HEK293 (cell line): Measurements from ENCODE around the gene EFCAB9.

Experiments
- YY1 ChIP-seq: fragments of 450-650 bp; formaldehyde crosslinking; IDR thresholded peaks from 2 replicates; pipeline ENCODE4 v1.5.1; 2018; ENCODE audit warnings: missing biosample characterization, missing genetic modification characterization
- ZNF138 ChIP-seq: fragments of 450-650 bp; formaldehyde crosslinking; IDR thresholded peaks from 2 replicates; pipeline ENCODE4 v1.5.1; 2016; ENCODE audit warnings: missing biosample characterization, missing genetic modification characterization, borderline replicate concordance
- ZNF140 ChIP-seq: fragments of 450-650 bp; formaldehyde crosslinking; IDR thresholded peaks from 2 replicates; pipeline ENCODE4 v1.5.1; 2016; ENCODE audit warnings: missing biosample characterization, missing genetic modification characterization
- ZNF146 ChIP-seq: fragments of 450-650 bp; formaldehyde crosslinking; IDR thresholded peaks from 2 replicates; pipeline ENCODE4 v1.5.1; 2016; ENCODE audit warnings: missing biosample characterization, missing genetic modification characterization
- ZNF324 ChIP-seq: fragments of 450-650 bp; formaldehyde crosslinking; IDR thresholded peaks from 2 replicates; pipeline ENCODE4 v1.5.1; 2016; ENCODE audit warnings: missing biosample characterization, missing genetic modification characterization
- TF ChIP-seq, protein P1 (sequence below): fragments of 450-650 bp; formaldehyde crosslinking; IDR thresholded peaks from 2 replicates; pipeline ENCODE4 v1.5.1; 2016; ENCODE audit warnings: missing biosample characterization, missing genetic modification characterization
- TF ChIP-seq, protein P2 (sequence below): sonication (generic); formaldehyde crosslinking; IDR thresholded peaks from 2 replicates; pipeline ENCODE4 v1.8.1; 2022; ENCODE audit warnings: mild to moderate bottlenecking, moderate library complexity, missing genetic modification reagents

DNA sequence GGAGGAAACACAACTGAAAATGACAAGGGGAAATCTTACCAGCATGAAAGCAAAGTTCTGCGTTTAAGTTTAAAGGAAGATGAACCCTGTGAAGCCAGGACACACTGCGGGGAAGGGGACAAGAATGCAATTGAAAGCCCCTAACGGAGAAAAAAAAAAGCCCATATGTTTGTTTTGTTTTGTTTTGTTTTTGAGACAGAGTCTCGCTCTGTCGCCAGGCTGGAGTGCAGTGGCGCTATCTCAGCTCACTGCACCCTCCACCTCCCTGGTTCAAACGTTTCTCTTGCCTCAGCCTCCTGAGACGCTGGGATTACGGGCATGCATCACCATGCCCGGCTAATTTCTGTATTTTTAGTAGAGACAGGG is 8.9 kb upstream of the EFCAB9 start:
- TF ChIP-seq, protein P1, sequence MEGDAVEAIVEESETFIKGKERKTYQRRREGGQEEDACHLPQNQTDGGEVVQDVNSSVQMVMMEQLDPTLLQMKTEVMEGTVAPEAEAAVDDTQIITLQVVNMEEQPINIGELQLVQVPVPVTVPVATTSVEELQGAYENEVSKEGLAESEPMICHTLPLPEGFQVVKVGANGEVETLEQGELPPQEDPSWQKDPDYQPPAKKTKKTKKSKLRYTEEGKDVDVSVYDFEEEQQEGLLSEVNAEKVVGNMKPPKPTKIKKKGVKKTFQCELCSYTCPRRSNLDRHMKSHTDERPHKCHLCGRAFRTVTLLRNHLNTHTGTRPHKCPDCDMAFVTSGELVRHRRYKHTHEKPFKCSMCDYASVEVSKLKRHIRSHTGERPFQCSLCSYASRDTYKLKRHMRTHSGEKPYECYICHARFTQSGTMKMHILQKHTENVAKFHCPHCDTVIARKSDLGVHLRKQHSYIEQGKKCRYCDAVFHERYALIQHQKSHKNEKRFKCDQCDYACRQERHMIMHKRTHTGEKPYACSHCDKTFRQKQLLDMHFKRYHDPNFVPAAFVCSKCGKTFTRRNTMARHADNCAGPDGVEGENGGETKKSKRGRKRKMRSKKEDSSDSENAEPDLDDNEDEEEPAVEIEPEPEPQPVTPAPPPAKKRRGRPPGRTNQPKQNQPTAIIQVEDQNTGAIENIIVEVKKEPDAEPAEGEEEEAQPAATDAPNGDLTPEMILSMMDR (tag by site-specific recombination) = no peak
- TF ChIP-seq, protein P2, sequence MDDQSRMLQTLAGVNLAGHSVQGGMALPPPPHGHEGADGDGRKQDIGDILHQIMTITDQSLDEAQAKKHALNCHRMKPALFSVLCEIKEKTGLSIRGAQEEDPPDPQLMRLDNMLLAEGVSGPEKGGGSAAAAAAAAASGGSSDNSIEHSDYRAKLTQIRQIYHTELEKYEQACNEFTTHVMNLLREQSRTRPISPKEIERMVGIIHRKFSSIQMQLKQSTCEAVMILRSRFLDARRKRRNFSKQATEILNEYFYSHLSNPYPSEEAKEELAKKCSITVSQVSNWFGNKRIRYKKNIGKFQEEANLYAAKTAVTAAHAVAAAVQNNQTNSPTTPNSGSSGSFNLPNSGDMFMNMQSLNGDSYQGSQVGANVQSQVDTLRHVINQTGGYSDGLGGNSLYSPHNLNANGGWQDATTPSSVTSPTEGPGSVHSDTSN (CRISPR knock-in tag) = no peak
- no peak for TF ChIP-seq ZNF146 (tag by site-specific recombination)
- TF ChIP-seq YY1 (tag by site-specific recombination) = no peak
- no peak for TF ChIP-seq ZNF140 (tag by site-specific recombination)
- no peak for TF ChIP-seq ZNF324 (tag by site-specific recombination)
- no peak for TF ChIP-seq ZNF138 (tag by site-specific recombination)
